NT2/D1 (cell line): ENCODE measurements around the gene TRIM3.

Experiments
- SUZ12 ChIP-seq: IDR thresholded peaks from 2 replicates; pipeline ENCODE4 v1.6.1; 2011; ENCODE audit not compliant: insufficient read length, insufficient read depth; ENCODE audit errors: extremely low read depth
- YY1 ChIP-seq: IDR thresholded peaks from 2 replicates; pipeline ENCODE4 v1.6.1; 2011; ENCODE audit not compliant: insufficient read length, insufficient read depth

DNA sequence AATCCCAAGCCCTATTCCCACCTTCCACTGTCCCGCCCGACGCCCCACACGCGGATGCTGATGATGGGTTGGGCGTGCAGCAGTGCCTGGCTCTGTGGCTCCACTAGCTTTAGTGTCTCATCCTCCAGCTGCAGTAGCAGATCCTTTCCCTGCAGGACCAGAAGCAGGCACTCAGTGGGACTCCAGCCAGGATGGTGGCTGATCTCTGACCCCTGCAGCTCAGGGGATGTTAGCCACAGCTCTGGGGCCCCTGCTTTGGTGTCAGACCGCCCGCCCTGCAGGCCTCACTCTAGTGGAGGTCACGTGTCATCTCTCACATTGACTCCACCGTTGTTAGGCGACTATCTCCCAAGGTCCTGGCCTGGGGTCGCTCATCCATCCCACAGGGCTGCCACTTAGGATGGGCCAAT is 71.7 kb downstream of the TRIM3 start:
- no peak for TF ChIP-seq SUZ12
- no peak for TF ChIP-seq YY1
